ENCODE measurements around the gene OR1D5.
"Not testable (repeated sequence)": the region's sequence is repeated elsewhere in the genome, so short reads cannot be mapped to it uniquely, and the experiment has no call there.

The OR1D5 gene

DNA sequence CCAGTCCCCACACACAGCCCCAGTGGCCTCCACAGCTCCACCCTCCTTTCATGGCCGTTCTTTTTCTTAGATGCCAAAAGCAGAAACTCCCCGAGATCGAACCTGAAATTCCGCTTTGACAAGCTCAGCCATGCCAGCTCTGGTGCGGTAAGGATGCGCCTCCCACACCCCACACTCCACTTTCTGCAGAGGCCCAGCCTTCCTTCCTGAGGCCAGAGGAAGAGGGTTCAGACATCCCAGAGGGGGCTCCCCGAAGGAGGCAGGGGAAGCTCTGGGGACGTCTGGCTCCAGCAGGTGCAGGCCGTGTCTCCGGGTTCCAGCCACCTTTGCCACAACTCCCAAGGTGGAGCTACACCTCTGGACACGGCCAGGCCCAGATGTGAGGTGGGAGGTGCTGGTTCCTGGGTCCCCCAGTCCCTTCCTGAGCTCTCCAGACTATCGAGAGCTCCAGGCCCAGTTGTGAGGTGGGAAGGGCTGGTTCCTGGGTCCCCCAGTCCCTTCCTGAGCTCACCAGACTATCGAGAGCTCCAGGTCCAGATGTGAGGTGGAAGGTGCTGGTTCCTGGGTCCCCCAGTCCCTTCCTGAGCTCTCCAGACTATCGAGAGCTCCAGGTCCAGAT is 32.4 kb downstream of the OR1D5 start:
- not testable (repeated sequence) for DNase-seq

DNA sequence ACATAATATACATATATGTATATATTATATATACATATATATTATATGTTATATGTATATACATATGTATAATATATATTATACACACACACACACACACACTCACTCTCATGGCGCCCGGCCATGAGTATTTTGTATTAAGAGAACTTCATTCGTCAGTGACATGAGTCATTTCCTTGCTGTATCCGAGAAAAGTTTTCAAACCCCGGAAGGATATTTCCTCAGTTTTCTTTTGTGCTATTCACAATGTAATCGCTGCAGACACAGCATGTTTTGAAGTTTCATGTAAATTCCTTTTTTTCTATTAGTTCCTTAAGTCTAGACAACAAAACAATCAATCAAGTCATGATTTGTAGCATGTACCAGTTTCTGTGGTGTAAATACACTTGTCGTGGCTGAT is 33.3 kb downstream of the OR1D5 start:
- no peak for DNase-seq

DNA sequence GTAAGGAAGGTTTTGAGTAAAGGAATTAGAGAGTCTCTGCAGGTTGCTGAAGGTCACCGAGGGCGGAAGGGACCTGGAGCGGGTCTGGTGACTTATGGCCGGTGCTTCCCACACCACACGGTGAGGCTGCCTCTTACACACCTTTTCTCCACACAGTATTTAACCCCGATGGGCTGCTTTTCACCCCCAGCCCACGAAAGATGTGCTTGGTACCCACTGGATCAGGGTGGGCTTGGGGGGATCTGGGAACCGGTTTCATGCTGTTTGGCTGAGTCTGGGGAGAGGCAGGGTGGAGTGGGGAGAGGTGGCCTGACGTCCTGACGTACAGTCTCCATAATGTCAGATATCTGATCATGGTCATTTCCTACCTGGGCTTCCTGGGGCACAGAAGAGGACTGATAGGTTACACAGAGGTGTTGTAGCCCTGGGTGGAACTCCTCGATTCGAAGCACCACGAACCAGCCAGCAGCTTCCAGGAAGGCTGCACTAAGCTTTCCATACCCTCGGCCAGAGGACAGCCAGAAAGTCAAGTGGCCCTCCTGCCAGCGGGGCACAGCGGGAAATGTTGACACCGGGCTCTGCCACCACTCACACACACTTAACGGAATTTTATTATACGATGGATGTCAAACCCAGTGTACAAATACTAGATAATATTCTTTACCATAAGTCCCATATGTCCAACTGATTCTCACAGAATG is 34.0 kb downstream of the OR1D5 start:
- DNase-seq, result no peak

DNA sequence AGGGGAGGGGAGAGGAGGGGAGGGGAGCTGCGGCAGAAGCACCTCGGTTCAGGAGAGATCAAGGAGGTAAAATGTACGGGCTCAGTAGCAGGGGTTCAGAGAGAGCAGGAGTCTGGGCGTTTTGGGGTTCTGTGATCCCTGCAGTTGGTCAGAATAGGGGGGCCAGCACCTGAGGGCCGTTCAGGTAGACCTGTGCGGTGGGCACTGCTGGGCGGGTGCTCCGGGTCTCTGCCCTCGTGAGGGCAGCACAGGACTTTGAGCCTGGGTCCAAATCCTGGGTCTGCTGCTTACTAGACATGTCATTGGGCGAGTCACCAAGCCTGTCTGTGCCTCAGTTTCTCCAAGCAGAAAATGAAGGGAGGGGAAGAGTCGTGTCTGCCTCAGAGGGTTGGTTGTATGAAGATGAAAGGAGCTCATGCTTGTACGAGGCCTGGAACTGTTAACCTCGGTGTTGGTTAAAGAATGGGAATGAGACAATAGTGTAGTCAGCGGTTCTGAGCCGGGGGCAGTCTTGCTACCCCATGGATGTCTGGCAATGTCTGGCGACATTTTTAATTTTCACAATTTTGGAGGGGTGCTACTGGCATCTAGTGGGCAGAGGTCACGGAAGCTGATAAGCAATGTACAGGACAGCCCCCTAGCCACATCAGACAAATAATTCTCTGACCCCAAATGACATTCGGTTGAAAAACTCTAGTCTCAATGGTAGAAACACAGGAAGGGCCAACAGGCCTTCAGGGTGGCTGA is 35.4 kb downstream of the OR1D5 start:
- no peak for DNase-seq

DNA sequence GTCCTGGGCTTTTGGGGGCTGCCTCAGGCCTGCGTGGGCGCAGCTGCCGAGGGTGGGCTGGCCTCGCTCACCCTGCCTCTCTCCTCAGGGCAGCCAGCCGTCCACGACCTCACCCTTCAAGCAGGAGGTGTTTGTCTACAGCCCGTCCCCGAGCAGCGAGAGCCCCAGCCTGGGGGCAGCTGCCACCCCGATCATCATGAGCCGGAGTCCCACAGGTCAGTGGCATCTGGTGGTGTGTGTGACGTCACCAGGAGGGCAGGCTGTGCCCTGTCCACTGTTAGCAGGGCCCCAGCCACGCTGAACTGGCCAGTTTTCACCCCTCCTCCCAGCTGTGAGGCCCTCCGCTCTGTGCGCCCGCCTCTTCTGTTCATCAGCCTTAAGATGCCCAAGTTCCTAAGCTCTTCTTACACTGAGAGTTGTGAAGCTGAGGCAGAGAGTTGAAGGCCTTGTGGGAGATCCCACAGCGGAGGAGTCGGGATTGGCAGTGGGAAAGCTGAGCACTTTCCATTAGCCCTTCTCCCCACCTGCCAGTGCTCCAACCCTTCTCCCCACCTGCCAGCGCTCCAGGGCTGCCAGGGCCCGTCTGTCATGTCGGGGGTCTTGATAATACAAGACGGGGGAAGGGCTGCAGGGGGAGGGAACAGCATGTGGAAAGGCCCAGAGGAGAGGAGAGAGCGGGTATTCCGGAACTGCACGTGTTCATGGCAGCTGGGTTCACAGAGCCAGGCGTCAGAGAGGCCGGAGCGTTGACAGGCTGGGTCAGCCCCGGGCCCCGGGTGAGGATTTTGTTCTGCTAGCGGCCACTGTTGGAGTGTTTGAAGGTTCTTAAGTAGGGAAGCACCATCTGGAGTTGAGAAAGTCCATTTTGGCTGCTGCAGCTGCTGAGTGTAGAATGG is 36.3 kb downstream of the OR1D5 start:
- DNase-seq, result no peak

DNA sequence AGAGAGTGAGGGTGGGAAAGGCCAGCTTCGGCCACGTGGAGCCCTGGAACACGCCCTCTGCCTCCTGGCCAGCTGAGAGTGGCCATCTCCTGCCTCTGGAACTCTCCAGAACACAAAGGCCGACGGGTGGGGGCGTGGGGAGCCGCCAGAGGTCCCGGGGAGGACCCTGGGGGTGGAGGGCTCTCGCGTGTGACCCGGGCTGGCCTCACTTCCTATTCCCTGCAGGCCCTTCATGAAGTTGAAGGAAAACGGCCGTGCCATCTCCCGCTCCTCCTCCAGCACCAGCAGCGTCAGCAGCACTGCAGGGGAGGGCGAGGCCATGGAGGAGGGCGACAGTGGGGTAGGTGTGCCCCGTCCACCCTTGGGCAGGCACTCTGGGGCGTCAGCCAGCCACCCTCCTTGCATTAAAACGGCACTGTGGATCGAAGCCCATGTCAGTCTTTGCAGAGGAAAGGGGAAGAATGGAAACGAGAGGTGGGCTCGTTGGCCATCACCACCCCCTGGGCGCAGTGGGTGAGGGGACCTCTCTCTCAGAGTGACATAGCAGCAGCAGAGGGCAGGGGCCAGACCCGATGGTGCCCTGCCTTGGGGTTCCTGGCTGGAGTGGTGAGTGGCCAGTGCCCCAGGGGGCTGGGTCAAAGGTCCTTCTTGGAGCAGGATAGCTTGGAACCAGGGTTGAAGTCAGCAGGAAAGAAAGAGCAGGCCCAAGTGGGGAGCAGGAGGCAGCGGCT is 37.1 kb downstream of the OR1D5 start:
- no peak for DNase-seq

DNA sequence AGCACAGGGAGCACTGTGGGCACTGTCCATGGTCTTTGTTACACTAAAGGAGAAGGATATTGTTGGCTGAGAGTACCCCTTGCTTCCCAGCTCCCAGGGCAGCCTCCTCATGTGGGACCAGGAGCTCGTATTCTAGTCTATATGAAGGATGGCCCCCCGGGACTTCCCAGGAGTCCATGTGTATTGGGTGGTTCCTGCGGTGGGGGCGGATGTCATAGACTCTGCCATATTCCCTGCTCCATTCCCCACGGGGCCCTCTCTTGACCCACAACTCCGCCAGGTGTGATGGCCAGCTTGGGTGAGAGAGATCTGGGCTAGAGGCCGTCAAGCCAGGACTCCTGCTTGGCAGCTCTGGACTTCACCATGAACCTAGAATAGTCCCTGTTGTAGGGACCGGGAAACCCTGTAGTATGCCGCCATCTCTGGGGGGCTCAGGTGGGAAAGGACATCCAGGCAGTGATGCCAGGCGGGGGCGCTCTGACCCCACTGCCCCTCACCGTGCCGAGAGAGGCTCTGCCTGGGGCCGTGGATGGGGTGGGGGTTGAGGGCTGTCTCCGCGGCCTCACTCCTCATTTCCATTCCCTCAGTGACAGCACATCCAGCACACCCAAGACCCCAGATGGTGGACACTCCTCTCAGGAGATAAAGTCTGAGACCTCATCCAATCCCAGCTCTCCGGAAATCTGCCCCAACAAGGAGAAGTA is 37.8 kb downstream of the OR1D5 start:
- DNase-seq, result no peak

DNA sequence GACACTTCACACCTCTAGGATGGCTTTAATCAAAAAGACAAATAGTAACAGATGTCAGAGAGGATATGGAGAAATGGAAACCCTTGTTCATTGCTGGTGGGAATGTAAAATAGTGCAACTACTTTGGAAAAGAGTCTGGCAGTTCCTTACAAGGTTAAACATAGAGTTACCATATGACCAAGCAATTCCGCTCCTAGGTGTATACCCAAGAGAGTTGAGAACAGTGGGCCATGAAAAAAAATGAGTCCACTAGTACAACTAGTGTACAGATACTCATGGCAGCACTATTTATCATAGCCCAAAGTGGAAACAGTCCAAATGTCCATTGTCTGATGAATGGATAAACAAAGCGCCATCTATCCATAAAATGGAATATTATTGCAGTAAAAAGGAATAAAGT is 39.1 kb downstream of the OR1D5 start:
- DNase-seq, result no peak

DNA sequence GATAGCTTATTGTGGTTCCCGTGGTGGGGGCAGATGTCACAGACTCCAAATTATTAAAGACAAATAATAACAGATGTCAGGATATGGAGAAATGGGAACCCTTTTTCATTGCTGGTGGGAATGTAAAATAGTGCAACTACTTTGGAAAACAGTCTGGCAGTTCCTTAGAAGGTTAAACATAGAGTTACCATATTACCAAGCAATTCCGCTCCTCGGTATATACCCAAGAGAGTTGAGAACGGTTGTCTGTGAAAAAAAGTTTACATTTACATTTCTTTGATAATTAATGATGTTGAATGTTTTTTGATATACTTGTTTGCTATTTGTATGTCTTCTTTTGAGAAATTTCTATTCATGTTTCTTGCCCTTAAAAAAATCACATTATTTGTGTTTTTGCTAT is 41.2 kb downstream of the OR1D5 start:
- DNase-seq, result no peak

DNA sequence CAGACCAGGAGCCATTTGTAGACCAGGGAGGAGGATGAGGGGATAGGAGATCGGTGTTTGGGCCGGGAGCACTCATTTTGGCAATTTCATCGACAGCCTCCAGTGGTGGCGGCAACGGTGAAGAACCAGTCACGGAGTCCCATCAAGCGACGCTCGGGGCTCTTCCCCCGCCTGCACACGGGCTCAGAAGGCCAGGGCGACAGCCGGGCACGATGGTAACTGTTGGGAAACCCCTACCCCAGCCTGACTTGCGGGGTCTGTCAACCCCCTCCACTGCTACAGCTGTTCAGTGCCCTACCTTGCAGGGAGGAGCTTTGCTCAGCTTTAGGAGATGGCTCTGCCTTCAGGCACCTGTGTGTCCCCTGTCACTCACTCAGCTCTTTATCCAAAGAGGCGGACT is 43.0 kb downstream of the OR1D5 start:
- no peak for DNase-seq

DNA sequence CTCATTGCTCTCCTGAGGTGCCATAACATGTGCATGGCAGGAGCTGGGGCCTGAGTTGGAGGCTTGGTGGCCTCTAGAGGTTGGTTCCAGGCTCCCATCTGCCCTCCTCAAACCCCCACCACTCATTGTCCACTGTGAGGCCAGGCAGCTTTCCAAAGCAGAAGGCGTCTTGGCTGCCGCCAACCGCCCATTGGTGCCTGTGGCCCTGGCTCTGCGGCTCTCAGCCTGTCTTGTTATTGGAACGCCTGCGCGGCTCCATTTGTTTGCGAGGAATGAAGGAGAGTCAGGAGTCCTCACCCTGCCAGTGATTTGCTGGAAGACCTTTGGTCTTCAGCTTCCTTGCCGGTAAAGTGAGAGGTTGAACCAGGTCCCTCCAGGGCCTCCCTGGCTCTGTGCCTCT is 43.6 kb downstream of the OR1D5 start:
- DNase-seq, result no peak

DNA sequence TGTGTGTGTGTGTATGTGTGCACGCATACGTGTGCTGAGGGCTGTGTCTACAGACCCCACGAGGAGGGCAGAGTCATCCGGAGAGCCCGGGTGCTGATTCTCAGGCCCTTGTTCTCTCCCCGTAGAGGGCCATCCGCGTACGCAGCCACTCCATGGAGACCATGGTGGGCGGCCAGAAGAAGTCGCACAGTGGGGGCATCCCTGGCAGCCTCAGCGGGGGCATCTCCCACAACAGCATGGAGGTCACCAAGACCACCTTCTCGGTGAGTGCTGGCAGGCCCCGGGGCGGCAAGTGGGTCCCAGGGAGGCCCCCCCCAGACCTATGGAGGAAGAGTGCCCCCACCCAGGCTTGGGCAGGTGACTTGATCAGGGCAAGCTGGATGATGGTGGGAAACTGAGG is 45.5 kb downstream of the OR1D5 start:
- no peak for DNase-seq

DNA sequence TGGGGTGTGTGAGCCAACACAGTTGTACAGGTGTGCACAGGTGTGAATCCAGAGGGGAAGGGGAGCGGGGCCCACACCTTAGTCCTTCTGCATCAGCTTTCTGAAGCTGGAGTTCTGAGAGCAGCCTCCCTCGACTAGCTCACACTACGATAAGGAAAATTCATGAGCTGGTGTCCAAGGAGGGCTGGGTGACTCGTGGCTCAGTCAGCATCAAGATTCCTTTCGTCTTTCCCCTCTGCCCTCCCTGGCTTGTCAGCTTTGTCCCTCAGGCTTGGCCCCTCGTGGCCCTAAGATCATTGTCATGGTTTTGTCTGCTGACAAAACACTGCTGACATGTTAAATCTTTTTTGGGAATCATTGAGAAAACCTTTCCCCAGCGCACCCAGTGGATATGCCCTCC is 47.5 kb downstream of the OR1D5 start:
- no peak for DNase-seq

DNA sequence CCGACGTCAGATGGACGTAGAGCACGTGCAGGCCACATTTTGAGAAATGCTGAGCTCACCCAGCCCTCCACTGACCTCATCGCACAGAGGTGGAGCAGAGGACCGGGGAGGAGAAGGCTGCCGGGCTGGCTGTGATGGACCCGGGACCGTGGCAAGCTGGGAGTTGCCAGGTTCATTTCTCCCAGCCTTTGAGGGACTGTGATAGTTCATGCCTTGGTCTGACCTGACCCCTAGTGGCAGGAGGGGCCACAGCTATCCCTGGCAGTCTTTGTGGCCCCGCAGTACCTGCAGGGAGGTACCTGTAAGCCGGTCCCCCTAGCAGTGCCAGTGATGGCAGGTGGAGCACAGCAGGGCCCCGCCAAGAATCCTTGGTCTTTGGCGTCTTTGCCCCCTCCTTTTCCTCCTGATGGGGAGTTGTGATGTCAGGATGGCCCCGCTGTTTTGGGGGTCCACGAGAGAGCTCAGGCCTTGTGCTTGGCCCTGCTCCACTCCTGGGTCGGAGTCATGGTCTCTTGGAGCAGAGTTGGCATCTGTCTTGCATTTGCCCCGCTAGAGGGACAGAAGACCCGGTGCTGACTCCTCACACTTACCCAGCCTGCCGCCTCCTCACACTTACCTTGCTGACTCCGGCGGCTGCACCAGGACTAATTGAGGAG is 50.4 kb downstream of the OR1D5 start:
- DNase-seq, result peak; percentile 65

Data from midbrain (tissue), 1 donor.